Measurements from ENCODE around the gene GLS.

GRCh38 chr2:190970873-190971506 lies 90.4 kb downstream of the GLS start:
- no peak for TF ChIP-seq CTCF (IDR thresholded peaks at IDR 0.05 in 4 of 5, conservative IDR thresholded peaks at IDR 0.05 in 1 of 5)
- TF ChIP-seq POLR2A (IDR thresholded peaks at IDR 0.05) = no peak

Data from gastrocnemius medialis (tissue), 4 donors.